ENCODE data around the gene TMEM243.

GRCh38 chr7:87267239-87267900 is 47.8 kb upstream of the TMEM243 start:
- TF ChIP-seq REST (IDR thresholded peaks at IDR 0.05; ENCODE audit: low read depth, low read length) (no peak), ATF3 (IDR thresholded peaks at IDR 0.05; ENCODE audit: borderline replicate concordance, extremely low read depth, low read depth, low read length) (no peak), ATF2 (IDR thresholded peaks at IDR 0.05; ENCODE audit: low read length) (0 out of 2 replicates have a peak, but pooled peaks have one; percentile 45), NFIC (IDR thresholded peaks at IDR 0.05; ENCODE audit: low read depth, low read length) (peak; percentile 60), CTCF (IDR thresholded peaks at IDR 0.05 in 2 of 3, conservative IDR thresholded peaks at IDR 0.05 in 1 of 3; ENCODE audit: control insufficient read depth in 2 of 3, extremely low read depth in 1 of 3, insufficient read depth in 1 of 3, low read depth in 3 of 3, low read length in 3 of 3) (no peak), SP1 (IDR thresholded peaks at IDR 0.05; ENCODE audit: low read depth, low read length) (no peak), GABPA (IDR thresholded peaks at IDR 0.05; ENCODE audit: low read depth) (no peak), IKZF2 (IDR thresholded peaks at IDR 0.05) (no peak), YBX1 (IDR thresholded peaks at IDR 0.05) (no peak), USF1 (IDR thresholded peaks at IDR 0.05; ENCODE audit: borderline replicate concordance, extremely low read length, insufficient read depth, low read depth, low read length) (no peak), EZH2 (IDR thresholded peaks at IDR 0.05; ENCODE audit: borderline replicate concordance, control insufficient read depth, low read depth, low read length) (no peak), ZNF24 (IDR thresholded peaks at IDR 0.05) (no peak), POLR2AphosphoS5 (IDR thresholded peaks at IDR 0.05; ENCODE audit: low read length) (no peak), BCL3 (IDR thresholded peaks at IDR 0.05; ENCODE audit: borderline replicate concordance, insufficient read depth, low read depth, low read length, poor library complexity, severe bottlenecking) (no peak)

Data from GM12878 (cell line).